NCI-H1694 (cell line): ENCODE results near the gene SLC37A1.

ENCODE experiments used
- DNase-seq: peaks from one replicate; lab custom pipeline; 2025; lab: John Stamatoyannopoulos, UW

SLC37A1 gene

GRCh38 chr21:42479582-42479981 is 34.1 kb upstream of the SLC37A1 start:
- DNase-seq: no peak

- no peak for DNase-seq
Observed at GRCh38 chr21:42480736-42481135, 32.9 kb upstream of the SLC37A1 start.

GRCh38 chr21:42481169-42481568 is 32.5 kb upstream of the SLC37A1 start:
- DNase-seq: no peak

GRCh38 chr21:42484966-42485365 is 28.7 kb upstream of the SLC37A1 start:
- DNase-seq: no peak

- DNase-seq: no peak
Observed at GRCh38 chr21:42486072-42486471, 27.6 kb upstream of the SLC37A1 start.

GRCh38 chr21:42486531-42486930 is 27.1 kb upstream of the SLC37A1 start:
- DNase-seq: no peak

GRCh38 chr21:42489006-42489563 is 24.6 kb upstream of the SLC37A1 start:
- no peak for DNase-seq

GRCh38 chr21:42489991-42490390 is 23.7 kb upstream of the SLC37A1 start:
- DNase-seq: no peak

GRCh38 chr21:42490720-42491119 is 22.9 kb upstream of the SLC37A1 start:
- DNase-seq: no peak

GRCh38 chr21:42491328-42491727 is 22.3 kb upstream of the SLC37A1 start:
- no peak for DNase-seq

GRCh38 chr21:42492201-42492600 is 21.5 kb upstream of the SLC37A1 start:
- DNase-seq: no peak

- no peak for DNase-seq
Observed at GRCh38 chr21:42493109-42494060, 20.3 kb upstream of the SLC37A1 start.

- no peak for DNase-seq
Observed at GRCh38 chr21:42495027-42495426, 18.6 kb upstream of the SLC37A1 start.

- DNase-seq: no peak
Observed at GRCh38 chr21:42495765-42496119, 17.9 kb upstream of the SLC37A1 start.

GRCh38 chr21:42496120-42496838 is 17.4 kb upstream of the SLC37A1 start, which contains the start of gene RSPH1:
TSS of gene RSPH1 (minus strand) at chr21:42496224. CDS start at chr21:42496186, 38 bp downstream.
- DNase-seq: peak; percentile 97

GRCh38 chr21:42496839-42497202 is 16.8 kb upstream of the SLC37A1 start:
- DNase-seq: no peak

GRCh38 chr21:42498012-42498411 is 15.6 kb upstream of the SLC37A1 start:
- DNase-seq: no peak

- no peak for DNase-seq
Observed at GRCh38 chr21:42499444-42500112, 14.1 kb upstream of the SLC37A1 start.

- DNase-seq: no peak
Observed at GRCh38 chr21:42500225-42500624, 13.4 kb upstream of the SLC37A1 start.

- DNase-seq: no peak
Observed at GRCh38 chr21:42500736-42501135, 12.9 kb upstream of the SLC37A1 start.

- no peak for DNase-seq
Observed at GRCh38 chr21:42503711-42504110, 9.9 kb upstream of the SLC37A1 start.

GRCh38 chr21:42505090-42505726 is 8.4 kb upstream of the SLC37A1 start:
- no peak for DNase-seq
